ENCODE results near the gene SOCS7.
A peak's percentile ranks its signal among the peaks of the same experiment; 100 is the strongest.

Gene SOCS7

DNA sequence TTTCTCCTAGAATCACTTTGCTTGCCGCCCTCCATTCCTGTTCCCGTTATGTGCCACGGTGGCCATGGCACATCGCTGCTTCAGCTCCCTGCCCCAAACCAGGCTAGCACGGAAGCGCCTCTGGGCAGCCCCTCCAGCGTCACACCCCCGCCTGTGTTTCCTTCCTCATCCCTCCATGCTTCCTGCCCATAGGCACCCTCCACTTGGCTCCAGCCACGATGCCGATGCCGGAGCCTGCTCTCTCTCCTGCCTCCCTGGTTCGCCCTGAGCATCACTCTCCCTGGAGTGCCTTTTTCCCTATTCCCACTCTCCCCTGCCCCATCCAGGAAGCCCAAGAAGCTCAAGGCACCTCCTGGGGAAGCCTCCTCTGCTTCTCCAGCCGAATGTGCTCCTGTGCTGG lies 73.4 kb downstream of the SOCS7 start:
- Histone ChIP-seq H3K9me3 (no peaks in the 10 kb centered on the region), H3K4me3 (ENCODE audit: low read depth, low read length) (no peak overlapping the region), H3K36me3 (no peaks in the 10 kb centered on the region), H3K4me1 (peaks cover 16% of the 10 kb centered on the region), H3K27me3 (no peaks in the 10 kb centered on the region)
- no peak for DNase-seq
- TF ChIP-seq, protein P1, sequence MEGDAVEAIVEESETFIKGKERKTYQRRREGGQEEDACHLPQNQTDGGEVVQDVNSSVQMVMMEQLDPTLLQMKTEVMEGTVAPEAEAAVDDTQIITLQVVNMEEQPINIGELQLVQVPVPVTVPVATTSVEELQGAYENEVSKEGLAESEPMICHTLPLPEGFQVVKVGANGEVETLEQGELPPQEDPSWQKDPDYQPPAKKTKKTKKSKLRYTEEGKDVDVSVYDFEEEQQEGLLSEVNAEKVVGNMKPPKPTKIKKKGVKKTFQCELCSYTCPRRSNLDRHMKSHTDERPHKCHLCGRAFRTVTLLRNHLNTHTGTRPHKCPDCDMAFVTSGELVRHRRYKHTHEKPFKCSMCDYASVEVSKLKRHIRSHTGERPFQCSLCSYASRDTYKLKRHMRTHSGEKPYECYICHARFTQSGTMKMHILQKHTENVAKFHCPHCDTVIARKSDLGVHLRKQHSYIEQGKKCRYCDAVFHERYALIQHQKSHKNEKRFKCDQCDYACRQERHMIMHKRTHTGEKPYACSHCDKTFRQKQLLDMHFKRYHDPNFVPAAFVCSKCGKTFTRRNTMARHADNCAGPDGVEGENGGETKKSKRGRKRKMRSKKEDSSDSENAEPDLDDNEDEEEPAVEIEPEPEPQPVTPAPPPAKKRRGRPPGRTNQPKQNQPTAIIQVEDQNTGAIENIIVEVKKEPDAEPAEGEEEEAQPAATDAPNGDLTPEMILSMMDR (IDR thresholded peaks at IDR 0.05; ENCODE audit: low read depth, low read length) = no peak

DNA sequence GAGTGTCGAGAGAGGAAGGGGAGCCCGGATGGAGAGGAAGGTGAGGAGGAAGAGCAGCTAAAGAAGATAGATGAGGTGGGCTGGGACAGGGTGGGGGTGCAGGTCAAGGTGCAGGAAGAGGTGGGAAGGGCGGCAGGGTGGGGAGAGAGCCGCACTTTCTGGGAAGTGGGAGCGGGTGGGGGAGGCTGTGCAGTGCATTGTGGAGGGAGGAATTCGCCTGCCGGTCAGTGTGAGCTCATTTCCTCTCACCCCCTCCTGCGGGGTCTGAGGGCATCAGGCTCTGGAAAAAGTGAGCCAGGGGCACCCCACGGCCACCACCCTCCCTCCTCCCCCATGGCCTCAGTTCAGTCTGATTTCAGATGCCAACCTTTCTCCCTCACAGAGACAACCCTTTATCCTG lies 74.1 kb downstream of the SOCS7 start:
- DNase-seq = no peak
- TF ChIP-seq, protein P1 (IDR thresholded peaks at IDR 0.05; ENCODE audit: low read depth, low read length) = no peak
- H3K4me1 ChIP-seq = peaks cover 11% of the 10 kb centered on the region

DNA sequence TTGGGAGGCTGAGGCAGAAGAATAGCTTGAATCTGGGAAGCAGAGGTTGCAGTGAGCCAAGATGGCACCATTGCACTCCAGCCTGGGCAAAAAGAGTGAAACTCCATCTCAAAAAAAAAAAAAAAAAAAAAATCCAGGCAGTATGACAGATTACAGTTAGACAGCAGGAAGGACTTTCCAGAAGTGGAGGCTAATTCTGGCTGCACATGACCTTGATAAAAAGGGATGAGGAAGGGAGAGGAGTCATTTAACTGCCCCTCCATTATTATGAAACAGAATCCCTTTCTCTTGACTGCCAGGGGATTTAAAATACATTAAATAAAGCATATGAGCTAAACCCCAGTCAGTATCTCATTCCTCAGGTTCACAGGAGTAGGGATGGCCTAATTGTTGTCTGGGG lies 74.8 kb downstream of the SOCS7 start:
- DNase-seq = no peak
- Histone ChIP-seq H3K36me3 (no peaks in the 10 kb centered on the region), H3K4me1 (peaks cover 4% of the 10 kb centered on the region), H3K27me3 (no peaks in the 10 kb centered on the region), H3K9me3 (no peaks in the 10 kb centered on the region), H3K4me3 (ENCODE audit: low read depth, low read length) (no peak overlapping the region)
- TF ChIP-seq, protein P1 (IDR thresholded peaks at IDR 0.05; ENCODE audit: low read depth, low read length) = no peak

More for the DNA sequence above, 74.1 kb downstream of the SOCS7 start:
- Histone ChIP-seq H3K36me3 (no peaks in the 10 kb centered on the region), H3K4me3 (ENCODE audit: low read depth, low read length) (no peak overlapping the region), H3K27me3 (no peaks in the 10 kb centered on the region), H3K9me3 (no peaks in the 10 kb centered on the region)

DNA sequence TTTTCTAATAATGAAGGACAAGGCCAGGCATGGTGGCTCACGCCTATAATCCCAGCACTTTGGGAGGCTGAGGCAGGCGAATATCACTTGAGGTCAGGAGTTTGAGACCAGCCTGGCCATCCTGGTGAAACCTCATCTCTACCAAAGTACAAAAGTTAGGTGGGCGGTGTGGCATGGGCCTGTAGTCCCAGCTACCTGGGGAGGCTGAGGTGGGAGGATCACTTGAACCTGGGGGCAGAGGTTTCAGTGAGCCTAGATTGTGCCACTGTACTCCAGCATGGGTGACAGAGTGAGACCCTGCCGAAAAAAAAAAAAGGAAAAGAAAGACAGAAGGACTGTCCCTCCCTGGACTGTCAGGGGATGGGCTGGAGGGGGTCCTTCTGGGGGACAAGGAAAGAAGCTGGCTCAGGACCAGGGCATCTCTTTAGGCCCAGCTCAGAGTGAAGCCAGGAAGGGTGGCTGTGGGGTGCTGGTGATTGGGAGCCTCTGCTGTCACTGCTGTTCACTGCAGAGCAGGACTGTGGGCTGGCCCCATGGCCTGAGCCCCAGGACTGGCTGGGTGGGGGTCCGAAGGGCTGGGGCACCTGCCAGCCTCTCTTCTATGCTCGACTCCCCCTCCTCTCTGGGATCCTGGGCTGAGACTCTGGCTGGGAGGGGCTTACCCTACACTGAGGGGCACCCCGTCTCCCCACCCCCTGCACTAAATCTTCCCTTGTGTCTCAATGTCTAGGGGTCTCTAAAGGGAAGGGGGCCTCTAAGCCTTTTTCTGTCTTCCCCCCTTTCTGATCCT lies 75.7 kb downstream of the SOCS7 start:
- Histone ChIP-seq H3K9me3 (no peaks in the 10 kb centered on the region), H3K4me3 (ENCODE audit: low read depth, low read length) (peak overlapping the region; percentile 58), H3K27me3 (no peaks in the 10 kb centered on the region), H3K36me3 (no peaks in the 10 kb centered on the region), H3K4me1 (no peaks in the 10 kb centered on the region; the same call in 1 of the 2 replicates)
- TF ChIP-seq, protein P1 (IDR thresholded peaks at IDR 0.05; ENCODE audit: low read depth, low read length) = no peak
- no peak for DNase-seq

DNA sequence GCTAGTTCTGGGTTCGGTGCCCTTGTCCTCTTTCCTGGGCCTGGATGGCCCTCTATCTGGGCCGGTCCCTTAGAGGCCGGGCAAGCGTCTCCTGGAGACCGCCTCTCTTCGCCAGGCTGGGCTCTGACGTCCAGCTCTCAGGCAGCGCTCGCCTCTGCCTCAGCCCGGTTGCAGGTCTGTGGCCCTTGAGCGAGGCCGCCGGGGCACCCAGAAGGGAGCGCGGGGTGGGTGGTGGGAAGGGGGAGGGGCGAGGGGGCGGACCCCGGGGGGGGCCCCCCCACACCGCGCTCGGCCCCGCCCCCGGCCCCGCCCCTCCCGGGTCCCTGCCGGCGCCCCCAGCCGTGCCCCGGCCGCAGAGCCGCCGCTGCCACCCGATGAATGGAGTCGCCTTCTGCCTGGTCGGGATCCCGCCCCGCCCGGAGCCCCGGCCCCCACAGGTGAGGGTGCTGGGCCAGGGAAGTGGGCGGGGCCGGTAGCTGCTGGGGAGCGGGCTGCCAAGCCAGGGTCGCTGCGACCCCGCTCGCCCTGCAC lies 76.5 kb downstream of the SOCS7 start, which contains the start of gene ARHGAP23:
TSS of gene ARHGAP23 (plus strand) at position 353 of the 531 bp plus-strand sequence. CDS start at position 375, 22 bp downstream.
- Histone ChIP-seq H3K4me3 (ENCODE audit: low read depth, low read length) (peak within 1 kb of the TSS; percentile 58), H3K9me3 (no peaks in the 10 kb centered on the region), H3K36me3 (no peaks in the 10 kb centered on the region), H3K4me1 (no peaks in the 10 kb centered on the region), H3K27me3 (no peaks in the 10 kb centered on the region)
- TF ChIP-seq, protein P1 (IDR thresholded peaks at IDR 0.05; ENCODE audit: low read depth, low read length) = no peak
- DNase-seq = peak; percentile 51
